Coronary artery (tissue), 2 donors: ENCODE measurements around the gene BNIP5.

Experiments used
- DNase-seq: peaks from one replicate; pipeline ENCODE4 v3.0.0-alpha.2; 2017; ENCODE audit warnings: low spot score
- H3K27ac ChIP-seq, 2 donors: fragments of 200-600 bp; sonication (generic); one replicate each; pipeline ENCODE4 v1.5.1; 2016 to 2019
- H3K4me3 ChIP-seq: fragments of 200-600 bp; sonication (generic); 2 replicates; pipeline ENCODE4 v1.5.1; 2016; ENCODE audit warnings: mild to moderate bottlenecking, moderate library complexity
- TF ChIP-seq, protein P1 (sequence below): fragments of 200-600 bp; sonication (generic); IDR thresholded peaks from one replicate; pipeline ENCODE4 v1.5.1; 2019; ENCODE audit warnings: antibody characterized with exemption

BNIP5 gene

DNA sequence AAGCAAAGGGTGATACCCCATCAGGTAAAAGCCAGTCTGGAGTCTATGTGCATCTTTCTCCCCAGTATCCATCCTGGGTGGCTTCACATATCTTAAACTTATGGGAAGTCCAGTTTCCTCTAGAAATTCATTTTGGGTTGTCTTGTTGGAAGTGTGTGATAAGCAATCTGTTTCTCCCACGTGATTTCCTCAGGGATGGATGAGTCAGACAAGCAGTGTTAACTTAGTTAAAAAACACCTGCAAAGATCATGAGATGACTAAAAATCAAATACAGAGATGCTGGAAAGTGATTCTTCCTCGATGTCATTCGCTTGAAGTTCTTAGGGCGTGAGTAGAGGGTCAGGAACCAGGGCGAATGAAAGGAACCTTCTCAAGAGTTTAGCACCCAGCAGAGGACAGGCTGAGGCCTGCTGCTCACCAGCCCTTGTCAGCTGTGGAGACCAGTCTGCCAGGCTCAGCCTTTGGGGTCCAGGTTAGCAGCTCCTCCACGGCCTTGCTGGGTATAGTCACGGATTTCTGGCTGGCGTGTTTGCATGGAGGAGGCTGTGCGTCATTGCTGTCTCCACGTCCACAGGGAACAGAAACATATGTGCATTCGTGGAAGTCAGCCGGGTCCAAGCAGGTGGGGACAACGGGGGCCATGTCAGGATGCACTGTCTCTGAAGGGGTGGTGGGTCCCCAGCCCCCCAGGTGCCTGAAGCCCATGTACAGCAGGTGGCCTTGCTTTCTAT is 69.6 kb downstream of the BNIP5 start:
- DNase-seq: no peak
- no peak overlapping the region for H3K27ac ChIP-seq
- TF ChIP-seq, protein P1, sequence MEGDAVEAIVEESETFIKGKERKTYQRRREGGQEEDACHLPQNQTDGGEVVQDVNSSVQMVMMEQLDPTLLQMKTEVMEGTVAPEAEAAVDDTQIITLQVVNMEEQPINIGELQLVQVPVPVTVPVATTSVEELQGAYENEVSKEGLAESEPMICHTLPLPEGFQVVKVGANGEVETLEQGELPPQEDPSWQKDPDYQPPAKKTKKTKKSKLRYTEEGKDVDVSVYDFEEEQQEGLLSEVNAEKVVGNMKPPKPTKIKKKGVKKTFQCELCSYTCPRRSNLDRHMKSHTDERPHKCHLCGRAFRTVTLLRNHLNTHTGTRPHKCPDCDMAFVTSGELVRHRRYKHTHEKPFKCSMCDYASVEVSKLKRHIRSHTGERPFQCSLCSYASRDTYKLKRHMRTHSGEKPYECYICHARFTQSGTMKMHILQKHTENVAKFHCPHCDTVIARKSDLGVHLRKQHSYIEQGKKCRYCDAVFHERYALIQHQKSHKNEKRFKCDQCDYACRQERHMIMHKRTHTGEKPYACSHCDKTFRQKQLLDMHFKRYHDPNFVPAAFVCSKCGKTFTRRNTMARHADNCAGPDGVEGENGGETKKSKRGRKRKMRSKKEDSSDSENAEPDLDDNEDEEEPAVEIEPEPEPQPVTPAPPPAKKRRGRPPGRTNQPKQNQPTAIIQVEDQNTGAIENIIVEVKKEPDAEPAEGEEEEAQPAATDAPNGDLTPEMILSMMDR: no peak
- H3K4me3 ChIP-seq: no peak overlapping the region
